Cardiac septum (tissue), 1 donor: ENCODE results near the gene VCAN. TPM values are rescaled to one million over a fixed set of nuclear protein-coding genes. Genes with fewer than 3 reads are reported as not detected.
A peak's percentile ranks its signal among the peaks of the same experiment; 100 is the strongest.
"Not testable (repeated sequence)": the region's sequence is repeated elsewhere in the genome, so short reads cannot be mapped to it uniquely, and the experiment has no call there.

ENCODE experiments used
- DNase-seq: peaks from one replicate; pipeline ENCODE4 v3.0.0-alpha.2; 2020; ENCODE audit warnings: low spot score
- intact Hi-C: fragments of 100-400 bp; cut with DNase I; formaldehyde crosslinking; loops from one replicate; pipeline ENCODE4 v1.14.0; 2022
- long read RNA-seq: library from polyadenylated mRNA; unstranded; transcript quantifications from one replicate; pipeline ENCODE4 v2.0.0, GENCODE V29; 2021
- total RNA-seq: library from RNA; stranded (reverse); fragmentation: NEBNext Ultra II Directional; extraction: Animal tissue kit (Norgen Biotek cat#: 25700); gene quantifications from one replicate; pipeline ENCODE4 v1.2.1, GENCODE V29; 2021
- donor health status: DM: no; HTN: no; CAD: no.

The VCAN gene
- total RNA-seq = 61.0 TPM
- long read RNA-seq, full-length matches to known transcripts = 8 of 18 reads
- long read RNA-seq, partial matches to known transcripts = 5 of 18 reads
- long read RNA-seq, other reads (novel, unspliced or antisense) = 5 of 18 reads

- DNase-seq = peak; percentile 78
- intact Hi-C loops = loop anchor here (5.0 kb wide), 4 partner anchors 39 to 1114 kb away; no protein-coding TSS in a partner anchor
Observed at GRCh38 chr5:83471405-83472212, at the start of gene VCAN. TSS of gene VCAN (plus strand) at chr5:83471744. CDS start at chr5:83483519, 11,775 bp downstream.

GRCh38 chr5:83422284-83422683, 49.3 kb upstream of the VCAN start:
- DNase-seq = no peak
- intact Hi-C loops = no loop called here

GRCh38 chr5:83426855-83427254, 44.7 kb upstream of the VCAN start:
- intact Hi-C loops = no loop called here
- no peak for DNase-seq

- DNase-seq = no peak
- intact Hi-C loops = no loop called here
Observed at GRCh38 chr5:83428126-83428525, 43.4 kb upstream of the VCAN start.

GRCh38 chr5:83428890-83429289, 42.7 kb upstream of the VCAN start:
- no peak for DNase-seq
- intact Hi-C loops = no loop called here

GRCh38 chr5:83430130-83431010, 41.2 kb upstream of the VCAN start:
- intact Hi-C loops = loop anchor here (5.0 kb wide), 1 partner anchor 42 kb away; the partner anchor contains the start of gene VCAN
- no peak for DNase-seq

- no peak for DNase-seq
- intact Hi-C loops = loop anchor here (5.0 kb wide), 1 partner anchor 38 kb away; the partner anchor contains the start of gene VCAN
Observed at GRCh38 chr5:83433891-83434290, 37.7 kb upstream of the VCAN start.

GRCh38 chr5:83434946-83435345, 36.6 kb upstream of the VCAN start:
- no peak for DNase-seq
- intact Hi-C loops = loop anchor here (5.0 kb wide), 1 partner anchor 37 kb away; the partner anchor contains the start of gene VCAN

- no peak for DNase-seq
- intact Hi-C loops = no loop called here
Observed at GRCh38 chr5:83436276-83436675, 35.3 kb upstream of the VCAN start.

GRCh38 chr5:83437697-83438096, 33.8 kb upstream of the VCAN start:
- DNase-seq, intact Hi-C loops: not testable (repeated sequence)

- no peak for DNase-seq
- intact Hi-C loops = no loop called here
Observed at GRCh38 chr5:83440826-83441225, 30.7 kb upstream of the VCAN start.

- intact Hi-C loops = no loop called here
- no peak for DNase-seq
Observed at GRCh38 chr5:83441747-83442146, 29.8 kb upstream of the VCAN start.

- intact Hi-C loops = no loop called here
- DNase-seq = no peak
Observed at GRCh38 chr5:83443534-83443933, 28.0 kb upstream of the VCAN start.

- intact Hi-C loops = no loop called here
- DNase-seq = no peak
Observed at GRCh38 chr5:83444445-83444844, 27.1 kb upstream of the VCAN start.

GRCh38 chr5:83446253-83446947, 25.1 kb upstream of the VCAN start:
- intact Hi-C loops = no loop called here
- DNase-seq = no peak

- intact Hi-C loops = no loop called here
- DNase-seq = no peak
Observed at GRCh38 chr5:83447533-83447932, 24.0 kb upstream of the VCAN start.

- DNase-seq = no peak
- intact Hi-C loops = no loop called here
Observed at GRCh38 chr5:83450183-83450966, 21.2 kb upstream of the VCAN start.

GRCh38 chr5:83450967-83451248, 20.6 kb upstream of the VCAN start:
- intact Hi-C loops = no loop called here
- no peak for DNase-seq

- intact Hi-C loops = no loop called here
- no peak for DNase-seq
Observed at GRCh38 chr5:83451955-83452354, 19.6 kb upstream of the VCAN start.
